Panc1 (cell line): ENCODE data around the gene KRT13.

ENCODE experiments used
- POLR2AphosphoS5 ChIP-seq: IDR thresholded peaks from 2 replicates; pipeline ENCODE4 v1.6.1; 2012; ENCODE audit warnings: mild to moderate bottlenecking, low read depth, low read length, moderate library complexity
- TCF7L2 ChIP-seq: IDR thresholded peaks from 2 replicates; pipeline ENCODE4 v1.6.1; 2011; ENCODE audit warnings: mild to moderate bottlenecking, low read depth, low read length, inconsistent platforms
- TF ChIP-seq, protein P1 (sequence below): fragments of 450-650 bp; IDR thresholded peaks from 2 replicates; pipeline ENCODE4 v1.5.1; 2017; ENCODE audit warnings: mild to moderate bottlenecking
- TF ChIP-seq, protein P2 (sequence below), 2 experiments: IDR thresholded peaks; 2 replicates each; pipeline ENCODE4 v1.6.1; 2011 to 2012; ENCODE audit warnings: low read depth in 2 of 2, control low read depth in 1 of 2, low read length in 1 of 2, mild to moderate bottlenecking in 1 of 2, moderate library complexity in 1 of 2; ENCODE audit not compliant: insufficient read depth in 1 of 2

DNA sequence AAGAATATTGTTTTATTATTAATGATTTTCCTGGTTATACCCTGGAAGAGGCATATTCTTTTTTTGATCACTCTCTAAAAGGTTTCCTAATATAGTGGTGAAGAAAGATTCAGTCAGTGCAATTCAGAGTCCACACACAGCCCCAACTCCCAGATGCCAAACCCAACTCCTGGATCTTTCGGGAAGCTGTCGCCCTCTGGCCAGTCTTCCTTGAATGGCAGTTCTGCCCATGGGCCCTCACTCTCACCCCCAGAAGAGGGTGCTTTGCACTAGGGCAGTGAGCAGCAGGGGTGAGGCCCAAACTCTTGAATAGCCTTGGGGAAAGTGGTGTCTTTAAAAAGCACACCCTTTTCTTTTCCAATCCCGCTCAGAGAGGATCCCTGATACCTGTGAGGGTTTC, 49.2 kb downstream of the KRT13 start:
- TF ChIP-seq, protein P1, sequence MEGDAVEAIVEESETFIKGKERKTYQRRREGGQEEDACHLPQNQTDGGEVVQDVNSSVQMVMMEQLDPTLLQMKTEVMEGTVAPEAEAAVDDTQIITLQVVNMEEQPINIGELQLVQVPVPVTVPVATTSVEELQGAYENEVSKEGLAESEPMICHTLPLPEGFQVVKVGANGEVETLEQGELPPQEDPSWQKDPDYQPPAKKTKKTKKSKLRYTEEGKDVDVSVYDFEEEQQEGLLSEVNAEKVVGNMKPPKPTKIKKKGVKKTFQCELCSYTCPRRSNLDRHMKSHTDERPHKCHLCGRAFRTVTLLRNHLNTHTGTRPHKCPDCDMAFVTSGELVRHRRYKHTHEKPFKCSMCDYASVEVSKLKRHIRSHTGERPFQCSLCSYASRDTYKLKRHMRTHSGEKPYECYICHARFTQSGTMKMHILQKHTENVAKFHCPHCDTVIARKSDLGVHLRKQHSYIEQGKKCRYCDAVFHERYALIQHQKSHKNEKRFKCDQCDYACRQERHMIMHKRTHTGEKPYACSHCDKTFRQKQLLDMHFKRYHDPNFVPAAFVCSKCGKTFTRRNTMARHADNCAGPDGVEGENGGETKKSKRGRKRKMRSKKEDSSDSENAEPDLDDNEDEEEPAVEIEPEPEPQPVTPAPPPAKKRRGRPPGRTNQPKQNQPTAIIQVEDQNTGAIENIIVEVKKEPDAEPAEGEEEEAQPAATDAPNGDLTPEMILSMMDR = no peak
- TF ChIP-seq POLR2AphosphoS5 = no peak
- TF ChIP-seq, protein P2, sequence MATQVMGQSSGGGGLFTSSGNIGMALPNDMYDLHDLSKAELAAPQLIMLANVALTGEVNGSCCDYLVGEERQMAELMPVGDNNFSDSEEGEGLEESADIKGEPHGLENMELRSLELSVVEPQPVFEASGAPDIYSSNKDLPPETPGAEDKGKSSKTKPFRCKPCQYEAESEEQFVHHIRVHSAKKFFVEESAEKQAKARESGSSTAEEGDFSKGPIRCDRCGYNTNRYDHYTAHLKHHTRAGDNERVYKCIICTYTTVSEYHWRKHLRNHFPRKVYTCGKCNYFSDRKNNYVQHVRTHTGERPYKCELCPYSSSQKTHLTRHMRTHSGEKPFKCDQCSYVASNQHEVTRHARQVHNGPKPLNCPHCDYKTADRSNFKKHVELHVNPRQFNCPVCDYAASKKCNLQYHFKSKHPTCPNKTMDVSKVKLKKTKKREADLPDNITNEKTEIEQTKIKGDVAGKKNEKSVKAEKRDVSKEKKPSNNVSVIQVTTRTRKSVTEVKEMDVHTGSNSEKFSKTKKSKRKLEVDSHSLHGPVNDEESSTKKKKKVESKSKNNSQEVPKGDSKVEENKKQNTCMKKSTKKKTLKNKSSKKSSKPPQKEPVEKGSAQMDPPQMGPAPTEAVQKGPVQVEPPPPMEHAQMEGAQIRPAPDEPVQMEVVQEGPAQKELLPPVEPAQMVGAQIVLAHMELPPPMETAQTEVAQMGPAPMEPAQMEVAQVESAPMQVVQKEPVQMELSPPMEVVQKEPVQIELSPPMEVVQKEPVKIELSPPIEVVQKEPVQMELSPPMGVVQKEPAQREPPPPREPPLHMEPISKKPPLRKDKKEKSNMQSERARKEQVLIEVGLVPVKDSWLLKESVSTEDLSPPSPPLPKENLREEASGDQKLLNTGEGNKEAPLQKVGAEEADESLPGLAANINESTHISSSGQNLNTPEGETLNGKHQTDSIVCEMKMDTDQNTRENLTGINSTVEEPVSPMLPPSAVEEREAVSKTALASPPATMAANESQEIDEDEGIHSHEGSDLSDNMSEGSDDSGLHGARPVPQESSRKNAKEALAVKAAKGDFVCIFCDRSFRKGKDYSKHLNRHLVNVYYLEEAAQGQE (IDR thresholded peaks at IDR 0.05; ENCODE audit: insufficient read depth in 1 of 2, low read depth in 2 of 2, low read length in 1 of 2) = no peak
- no peak for TF ChIP-seq TCF7L2
